ENCODE results near the gene SDF2. TPM values are rescaled to one million over a fixed set of nuclear protein-coding genes. Genes with fewer than 3 reads are reported as not detected.

SDF2 gene
- total and polyA plus RNA-seq, 9 of the 15 experiments (the other 6 are each of a cell fraction or from before 2014, with no cell fraction given), result 41.2 to 132 (median 65.6) TPM

DNA sequence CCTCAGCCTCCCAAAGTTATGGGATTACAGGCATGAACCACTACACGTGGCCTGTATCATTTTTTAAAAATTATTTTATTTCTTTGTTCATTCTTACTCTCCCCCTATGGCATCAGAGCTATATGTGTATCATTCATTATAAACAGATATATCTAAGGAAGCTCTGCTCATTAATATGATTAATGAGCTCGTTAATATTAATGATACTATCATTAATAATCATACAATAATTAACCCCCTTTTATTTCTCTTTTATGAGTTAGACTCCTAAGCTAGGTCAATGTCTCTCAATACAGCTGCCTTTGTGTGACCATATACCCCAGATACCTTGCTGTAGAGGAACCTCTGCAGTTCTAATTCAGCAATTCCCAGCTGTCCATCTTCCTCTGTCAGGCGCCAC is 43.2 kb downstream of the SDF2 start:
- CTCF ChIA-PET (ENCODE audit: low intra/inter-chr PET ratio), result no interaction called here
- DNase-seq (ENCODE audit: extremely low read depth in 1 of 4, low spot score in 3 of 4), result no peak
- TF ChIP-seq DACH1 (IDR thresholded peaks at IDR 0.05; ENCODE audit: partially characterized antibody), result peak; percentile 92
- TF ChIP-seq, protein P1, sequence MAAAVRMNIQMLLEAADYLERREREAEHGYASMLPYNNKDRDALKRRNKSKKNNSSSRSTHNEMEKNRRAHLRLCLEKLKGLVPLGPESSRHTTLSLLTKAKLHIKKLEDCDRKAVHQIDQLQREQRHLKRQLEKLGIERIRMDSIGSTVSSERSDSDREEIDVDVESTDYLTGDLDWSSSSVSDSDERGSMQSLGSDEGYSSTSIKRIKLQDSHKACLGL (CRISPR knock-in tag; IDR thresholded peaks at IDR 0.05; ENCODE audit: borderline replicate concordance, poor library complexity, severe bottlenecking), result no peak
- intact Hi-C loops (cut with micrococcal nuclease) (no loop called here), in situ Hi-C loops (cut with MboI) (no loop called here)
- H2AFZ ChIP-seq (ENCODE audit: low read depth, low read length), result no peak overlapping the region
- no peak overlapping the region for H3K9ac ChIP-seq (ENCODE audit: insufficient read depth in 1 of 2, low read depth in 2 of 2, low read length in 2 of 2)
- H3K79me2 ChIP-seq (ENCODE audit: control insufficient read depth, insufficient read depth, low read length), result no peaks in the 10 kb centered on the region
- no peak overlapping the region for H3K4me3 ChIP-seq
- WGBS (ENCODE audit: insufficient coverage, low coverage, missing lambda C conversion rate), result 85% methylated on average over 3 of the region's 3 CpGs
- H4K20me1 ChIP-seq (replicated peaks; ENCODE audit: control insufficient read depth, insufficient read depth, low read length), result 0 out of 2 replicates have a peak, but pooled peaks cover 7% of the 10 kb centered on the region
- H3K4me2 ChIP-seq (ENCODE audit: insufficient read depth, low read length), result no peak overlapping the region
- POLR2A ChIA-PET, result interaction anchor here (0.7 to 2.6 kb wide), 6 partner anchors 7 to 173 kb away, joined by 3 to 10 read pairs (median 3); partner anchors contain the start of genes SDF2, SPAG5 and SUPT6H
- peaks cover 99% of the 10 kb centered on the region for H3K36me3 ChIP-seq (ENCODE audit: control insufficient read depth, insufficient read depth, low read length)
- ATAC-seq, result no peak
- BruUV-seq (replicated peaks), result no TSS peak
- no peaks in the 10 kb centered on the region for H3K9me1 ChIP-seq (ENCODE audit: control insufficient read depth, insufficient read depth, low read length)
- H3K27me3 ChIP-seq (ENCODE audit: control insufficient read depth in 2 of 2, insufficient read depth in 2 of 2, low read length in 2 of 2), result no peaks in the 10 kb centered on the region
- no peak overlapping the region for H3K27ac ChIP-seq (ENCODE audit: extremely low read depth, low read depth, low read length)
- no peaks in the 10 kb centered on the region for H3K9me3 ChIP-seq (replicated peaks; ENCODE audit: control insufficient read depth, insufficient read depth, low read depth, low read length)
- FAIRE-seq, result no peak
- no peaks in the 10 kb centered on the region for H3K4me1 ChIP-seq (replicated peaks in 1 of 2; ENCODE audit: control insufficient read depth in 2 of 2, insufficient read depth in 2 of 2, low read length in 2 of 2)

DNA sequence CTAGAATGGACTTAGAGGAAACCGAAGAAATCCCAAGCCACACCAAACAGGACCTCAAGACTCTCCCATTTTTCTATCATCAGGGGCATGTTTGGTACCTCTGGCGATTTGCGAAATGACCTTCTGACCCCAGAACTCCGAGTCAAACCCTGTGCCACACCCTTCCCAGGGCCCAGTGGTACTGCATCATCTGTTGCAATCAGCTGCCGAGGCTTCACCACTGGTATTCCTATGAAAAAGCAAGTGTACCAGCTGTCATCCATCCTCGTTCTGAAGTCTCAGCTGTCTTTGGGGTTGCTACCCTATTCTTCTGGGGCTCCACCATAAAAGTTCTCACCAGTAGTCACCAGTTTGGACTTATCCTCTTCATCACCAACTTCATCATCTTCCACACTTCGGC is 45.4 kb downstream of the SDF2 start:
- WGBS (ENCODE audit: insufficient coverage, low coverage, missing lambda C conversion rate), result 75% methylated on average over 7 of the region's 7 CpGs
- 0 out of 2 replicates have a peak, but pooled peaks cover 8% of the 10 kb centered on the region for H4K20me1 ChIP-seq (replicated peaks; ENCODE audit: control insufficient read depth, insufficient read depth, low read length)
- no peaks in the 10 kb centered on the region for H3K9me1 ChIP-seq (ENCODE audit: control insufficient read depth, insufficient read depth, low read length)
- FAIRE-seq (no peak), ATAC-seq (no peak), DNase-seq (ENCODE audit: extremely low read depth in 1 of 4, low spot score in 3 of 4) (no peak)
- no peak overlapping the region for H3K4me3 ChIP-seq
- no peak overlapping the region for H3K4me2 ChIP-seq (ENCODE audit: insufficient read depth, low read length)
- no peak overlapping the region for H3K27ac ChIP-seq (ENCODE audit: extremely low read depth, low read depth, low read length)
- peaks cover 98% of the 10 kb centered on the region for H3K36me3 ChIP-seq (ENCODE audit: control insufficient read depth, insufficient read depth, low read length)
- H2AFZ ChIP-seq (ENCODE audit: low read depth, low read length), result no peak overlapping the region
- no peak overlapping the region for H3K9ac ChIP-seq (ENCODE audit: insufficient read depth in 1 of 2, low read depth in 2 of 2, low read length in 2 of 2)
- ChIA-PET CTCF (ENCODE audit: low intra/inter-chr PET ratio) (no interaction called here), POLR2A (interaction anchor here (0.7 to 1.9 kb wide), 8 partner anchors 10 to 45 kb away, joined by 3 to 5 read pairs (median 4); partner anchors contain the start of gene PIGS)
- in situ Hi-C loops (cut with MboI) (no loop called here), intact Hi-C loops (cut with micrococcal nuclease) (no loop called here)
- no peaks in the 10 kb centered on the region for H3K27me3 ChIP-seq (ENCODE audit: control insufficient read depth in 2 of 2, insufficient read depth in 2 of 2, low read length in 2 of 2)
- no peaks in the 10 kb centered on the region for H3K9me3 ChIP-seq (replicated peaks; ENCODE audit: control insufficient read depth, insufficient read depth, low read depth, low read length)
- H3K79me2 ChIP-seq (ENCODE audit: control insufficient read depth, insufficient read depth, low read length), result no peaks in the 10 kb centered on the region
- H3K4me1 ChIP-seq (replicated peaks in 1 of 2; ENCODE audit: control insufficient read depth in 2 of 2, insufficient read depth in 2 of 2, low read length in 2 of 2), result no peaks in the 10 kb centered on the region
- TSS peak; percentile 15 for BruUV-seq (replicated peaks)
- TF ChIP-seq, protein P2, sequence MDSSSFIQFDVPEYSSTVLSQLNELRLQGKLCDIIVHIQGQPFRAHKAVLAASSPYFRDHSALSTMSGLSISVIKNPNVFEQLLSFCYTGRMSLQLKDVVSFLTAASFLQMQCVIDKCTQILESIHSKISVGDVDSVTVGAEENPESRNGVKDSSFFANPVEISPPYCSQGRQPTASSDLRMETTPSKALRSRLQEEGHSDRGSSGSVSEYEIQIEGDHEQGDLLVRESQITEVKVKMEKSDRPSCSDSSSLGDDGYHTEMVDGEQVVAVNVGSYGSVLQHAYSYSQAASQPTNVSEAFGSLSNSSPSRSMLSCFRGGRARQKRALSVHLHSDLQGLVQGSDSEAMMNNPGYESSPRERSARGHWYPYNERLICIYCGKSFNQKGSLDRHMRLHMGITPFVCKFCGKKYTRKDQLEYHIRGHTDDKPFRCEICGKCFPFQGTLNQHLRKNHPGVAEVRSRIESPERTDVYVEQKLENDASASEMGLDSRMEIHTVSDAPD (CRISPR knock-in tag; IDR thresholded peaks at IDR 0.05), result no peak
- TF ChIP-seq, protein P3, sequence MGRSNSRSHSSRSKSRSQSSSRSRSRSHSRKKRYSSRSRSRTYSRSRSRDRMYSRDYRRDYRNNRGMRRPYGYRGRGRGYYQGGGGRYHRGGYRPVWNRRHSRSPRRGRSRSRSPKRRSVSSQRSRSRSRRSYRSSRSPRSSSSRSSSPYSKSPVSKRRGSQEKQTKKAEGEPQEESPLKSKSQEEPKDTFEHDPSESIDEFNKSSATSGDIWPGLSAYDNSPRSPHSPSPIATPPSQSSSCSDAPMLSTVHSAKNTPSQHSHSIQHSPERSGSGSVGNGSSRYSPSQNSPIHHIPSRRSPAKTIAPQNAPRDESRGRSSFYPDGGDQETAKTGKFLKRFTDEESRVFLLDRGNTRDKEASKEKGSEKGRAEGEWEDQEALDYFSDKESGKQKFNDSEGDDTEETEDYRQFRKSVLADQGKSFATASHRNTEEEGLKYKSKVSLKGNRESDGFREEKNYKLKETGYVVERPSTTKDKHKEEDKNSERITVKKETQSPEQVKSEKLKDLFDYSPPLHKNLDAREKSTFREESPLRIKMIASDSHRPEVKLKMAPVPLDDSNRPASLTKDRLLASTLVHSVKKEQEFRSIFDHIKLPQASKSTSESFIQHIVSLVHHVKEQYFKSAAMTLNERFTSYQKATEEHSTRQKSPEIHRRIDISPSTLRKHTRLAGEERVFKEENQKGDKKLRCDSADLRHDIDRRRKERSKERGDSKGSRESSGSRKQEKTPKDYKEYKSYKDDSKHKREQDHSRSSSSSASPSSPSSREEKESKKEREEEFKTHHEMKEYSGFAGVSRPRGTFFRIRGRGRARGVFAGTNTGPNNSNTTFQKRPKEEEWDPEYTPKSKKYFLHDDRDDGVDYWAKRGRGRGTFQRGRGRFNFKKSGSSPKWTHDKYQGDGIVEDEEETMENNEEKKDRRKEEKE (IDR thresholded peaks at IDR 0.05; ENCODE audit: borderline replicate concordance in 1 of 2, control insufficient read depth in 1 of 2, low read depth in 2 of 2, low read length in 1 of 2), result no peak
- no peak for TF ChIP-seq KHSRP (IDR thresholded peaks at IDR 0.05)
- TF ChIP-seq, protein P4, sequence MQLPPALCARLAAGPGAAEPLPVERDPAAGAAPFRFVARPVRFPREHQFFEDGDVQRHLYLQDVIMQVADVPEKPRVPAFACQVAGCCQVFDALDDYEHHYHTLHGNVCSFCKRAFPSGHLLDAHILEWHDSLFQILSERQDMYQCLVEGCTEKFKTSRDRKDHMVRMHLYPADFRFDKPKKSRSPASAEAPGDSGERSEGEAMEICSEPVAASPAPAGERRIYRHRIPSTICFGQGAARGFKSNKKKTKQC (CRISPR knock-in tag; IDR thresholded peaks at IDR 0.05), result no peak
- no peak for TF ChIP-seq FOXJ3 (CRISPR knock-in tag; IDR thresholded peaks at IDR 0.05)
- no peak for TF ChIP-seq DDX20 (tag; IDR thresholded peaks at IDR 0.05; ENCODE audit: low read depth)
